ENCODE results near the gene ARID5B.
A peak's percentile ranks its signal among the peaks of the same experiment; 100 is the strongest.

Gene ARID5B

GRCh38 chr10:62077330-62078015 lies 176.0 kb downstream of the ARID5B start:
- peaks cover 5 to 10% of the 10 kb centered on the region in 2 donors for H3K36me3 ChIP-seq (ENCODE audit: control insufficient read depth in 2 of 2, insufficient read depth in 2 of 2, low read length in 2 of 2)
- H3K27me3 ChIP-seq (ENCODE audit: control insufficient read depth in 1 of 2, insufficient read depth in 2 of 2, low read length in 2 of 2): no peaks in the 10 kb centered on the region
- H3K9me3 ChIP-seq (ENCODE audit: control insufficient read depth in 2 of 2, low read length in 2 of 2): no peaks in the 10 kb centered on the region
- H3K27ac ChIP-seq (ENCODE audit: low read length): no peak overlapping the region
- peaks cover 22% of the 10 kb centered on the region for H3K4me1 ChIP-seq (ENCODE audit: control insufficient read depth, insufficient read depth, low read length)
- H3K4me3 ChIP-seq (ENCODE audit: low read length in 2 of 2): no peak overlapping the region
- H3K9ac ChIP-seq (ENCODE audit: low read length in 2 of 2): no peak overlapping the region

GRCh38 chr10:62079885-62080559 lies 178.5 kb downstream of the ARID5B start:
- H3K9ac ChIP-seq (ENCODE audit: low read length in 2 of 2): no peak overlapping the region
- no peak overlapping the region for H3K27ac ChIP-seq (ENCODE audit: low read length)
- no peak overlapping the region for H3K4me3 ChIP-seq (ENCODE audit: low read length in 2 of 2)
- peaks cover 0 to 8% of the 10 kb centered on the region in 2 donors for H3K36me3 ChIP-seq (ENCODE audit: control insufficient read depth in 2 of 2, insufficient read depth in 2 of 2, low read length in 2 of 2)
- H3K27me3 ChIP-seq (ENCODE audit: control insufficient read depth in 1 of 2, insufficient read depth in 2 of 2, low read length in 2 of 2): no peaks in the 10 kb centered on the region
- no peaks in the 10 kb centered on the region for H3K9me3 ChIP-seq (ENCODE audit: control insufficient read depth in 2 of 2, low read length in 2 of 2)
- peaks cover 34% of the 10 kb centered on the region for H3K4me1 ChIP-seq (ENCODE audit: control insufficient read depth, insufficient read depth, low read length)

GRCh38 chr10:62080905-62081304 lies 179.4 kb downstream of the ARID5B start:
- Histone ChIP-seq H3K9ac (ENCODE audit: low read length in 2 of 2) (no peak overlapping the region), H3K9me3 (ENCODE audit: control insufficient read depth in 2 of 2, low read length in 2 of 2) (no peaks in the 10 kb centered on the region), H3K4me1 (ENCODE audit: control insufficient read depth, insufficient read depth, low read length) (peaks cover 26% of the 10 kb centered on the region), H3K27ac (ENCODE audit: low read length) (no peak overlapping the region), H3K4me3 (ENCODE audit: low read length in 2 of 2) (no peak overlapping the region), H3K36me3 (ENCODE audit: control insufficient read depth in 2 of 2, insufficient read depth in 2 of 2, low read length in 2 of 2) (peaks cover 3 to 5% of the 10 kb centered on the region in 2 donors), H3K27me3 (ENCODE audit: control insufficient read depth in 1 of 2, insufficient read depth in 2 of 2, low read length in 2 of 2) (no peaks in the 10 kb centered on the region)

DNA sequence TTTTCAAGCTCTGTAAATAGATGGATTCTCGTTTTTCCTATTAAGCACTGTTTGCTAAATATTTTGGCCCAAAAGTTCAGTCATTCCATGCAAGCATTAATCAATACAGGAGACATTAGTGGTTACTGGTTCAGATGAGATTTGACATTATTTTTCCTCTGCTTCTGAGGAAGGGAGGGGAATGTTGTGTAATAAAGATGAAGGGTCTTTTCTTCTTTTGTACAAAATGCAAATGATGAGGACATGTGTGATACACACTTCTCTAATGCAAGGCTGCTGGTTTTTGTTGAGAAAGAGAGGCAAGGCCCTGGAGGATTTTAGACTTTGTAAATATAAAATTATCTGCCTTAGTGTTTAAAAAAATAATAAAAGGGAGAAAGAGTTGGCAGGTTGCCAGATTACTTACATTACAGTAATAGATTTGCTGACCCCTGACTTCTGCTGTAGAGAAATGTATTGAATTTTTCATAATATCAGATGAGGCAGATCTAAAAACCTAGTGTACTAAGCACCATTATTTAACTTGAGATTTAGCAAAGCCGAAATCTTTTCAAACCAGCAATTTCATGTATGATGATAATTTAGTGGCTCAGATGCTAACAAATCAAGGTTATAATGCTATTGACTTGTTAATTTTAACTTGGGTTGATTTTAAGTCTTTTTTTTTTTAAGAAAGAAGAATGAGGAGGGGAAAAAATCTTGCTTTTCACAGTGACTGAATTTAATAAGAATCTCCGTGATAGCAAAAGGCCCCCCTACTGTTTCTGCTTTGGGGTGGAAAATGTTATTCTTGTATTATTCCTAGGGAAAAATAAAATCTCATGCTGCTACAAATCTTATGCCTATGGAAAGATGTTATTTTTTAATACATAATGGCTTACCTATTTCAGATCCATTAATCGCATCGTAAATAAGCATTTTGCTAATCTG lies 180.1 kb downstream of the ARID5B start:
- H3K4me1 ChIP-seq (ENCODE audit: control insufficient read depth, insufficient read depth, low read length): peaks cover 23% of the 10 kb centered on the region
- H3K4me3 ChIP-seq (ENCODE audit: low read length in 2 of 2): no peak overlapping the region
- H3K27me3 ChIP-seq (ENCODE audit: control insufficient read depth in 1 of 2, insufficient read depth in 2 of 2, low read length in 2 of 2): no peaks in the 10 kb centered on the region
- H3K36me3 ChIP-seq (ENCODE audit: control insufficient read depth in 2 of 2, insufficient read depth in 2 of 2, low read length in 2 of 2): peaks cover 6 to 9% of the 10 kb centered on the region in 2 donors
- no peaks in the 10 kb centered on the region for H3K9me3 ChIP-seq (ENCODE audit: control insufficient read depth in 2 of 2, low read length in 2 of 2)
- H3K27ac ChIP-seq (ENCODE audit: low read length): no peak overlapping the region
- no peak overlapping the region for H3K9ac ChIP-seq (ENCODE audit: low read length in 2 of 2)

DNA sequence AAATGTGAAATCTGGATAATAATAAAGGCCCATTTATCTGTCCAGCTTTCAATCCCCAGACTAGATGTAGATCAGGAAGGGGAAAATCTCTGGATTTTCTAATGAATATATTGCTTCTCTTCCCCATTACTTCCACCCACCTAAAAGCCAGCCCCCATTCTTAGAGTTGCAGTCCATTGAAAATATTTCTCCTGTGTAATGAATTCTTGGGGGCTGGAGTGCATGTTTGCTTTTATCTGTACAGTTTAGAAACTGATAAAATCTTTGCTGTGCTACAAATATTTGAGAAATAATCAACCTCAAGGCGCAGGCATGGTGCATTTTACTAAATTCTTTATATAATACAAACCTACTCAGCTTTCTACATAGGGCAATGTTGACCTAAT lies 180.8 kb downstream of the ARID5B start:
- no peak overlapping the region for H3K4me3 ChIP-seq (ENCODE audit: low read length in 2 of 2)
- no peaks in the 10 kb centered on the region for H3K9me3 ChIP-seq (ENCODE audit: control insufficient read depth in 2 of 2, low read length in 2 of 2)
- no peaks in the 10 kb centered on the region for H3K27me3 ChIP-seq (ENCODE audit: control insufficient read depth in 1 of 2, insufficient read depth in 2 of 2, low read length in 2 of 2)
- peaks cover 6 to 10% of the 10 kb centered on the region in 2 donors for H3K36me3 ChIP-seq (ENCODE audit: control insufficient read depth in 2 of 2, insufficient read depth in 2 of 2, low read length in 2 of 2)
- H3K4me1 ChIP-seq (ENCODE audit: control insufficient read depth, insufficient read depth, low read length): peaks cover 19% of the 10 kb centered on the region
- peak overlapping the region in 1 of 2 donors; percentile 8 for H3K9ac ChIP-seq (ENCODE audit: low read length in 2 of 2)
- peak overlapping the region; percentile 73 for H3K27ac ChIP-seq (ENCODE audit: low read length)

DNA sequence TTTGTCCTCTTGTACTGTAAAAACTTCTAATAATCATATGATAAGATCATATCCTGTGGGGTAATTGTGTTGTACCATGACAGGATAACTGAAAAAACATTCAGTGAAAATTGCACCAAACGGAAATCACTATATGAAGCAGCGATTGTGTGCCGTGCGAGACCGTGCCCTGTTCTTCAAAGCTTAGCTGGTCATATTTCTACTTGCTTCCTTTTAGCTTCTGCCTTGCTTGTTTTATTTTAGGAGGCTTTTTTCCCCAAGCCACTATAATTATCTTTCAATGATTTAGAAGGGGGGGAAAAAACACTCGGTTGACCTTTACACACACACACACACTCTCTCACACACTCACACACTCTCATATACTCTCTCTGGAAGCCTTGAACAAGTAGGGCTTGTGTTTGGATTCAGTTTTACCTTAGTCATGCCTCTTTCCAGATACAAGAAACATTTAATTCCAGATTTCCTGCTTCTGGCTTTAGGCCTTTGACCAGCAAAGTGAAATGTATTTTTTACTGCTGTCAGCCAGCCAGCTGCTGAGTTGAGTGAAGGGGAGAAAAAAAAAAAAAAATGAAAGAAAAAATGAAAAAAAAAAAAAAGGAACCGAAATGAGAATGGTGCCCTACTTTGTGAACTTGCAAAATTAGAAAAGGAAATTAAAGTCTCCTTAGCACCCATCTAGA lies 181.4 kb downstream of the ARID5B start:
- Histone ChIP-seq H3K9me3 (ENCODE audit: control insufficient read depth in 2 of 2, low read length in 2 of 2) (no peaks in the 10 kb centered on the region), H3K4me3 (ENCODE audit: low read length in 2 of 2) (peak overlapping the region; percentile 37 to 52), H3K9ac (ENCODE audit: low read length in 2 of 2) (peak overlapping the region; percentile 8 to 30), H3K4me1 (ENCODE audit: control insufficient read depth, insufficient read depth, low read length) (peaks cover 19% of the 10 kb centered on the region), H3K27me3 (ENCODE audit: control insufficient read depth in 1 of 2, insufficient read depth in 2 of 2, low read length in 2 of 2) (no peaks in the 10 kb centered on the region), H3K27ac (ENCODE audit: low read length) (peak overlapping the region; percentile 73), H3K36me3 (ENCODE audit: control insufficient read depth in 2 of 2, insufficient read depth in 2 of 2, low read length in 2 of 2) (peaks cover 6 to 10% of the 10 kb centered on the region in 2 donors)

- Histone ChIP-seq H3K36me3 (ENCODE audit: control insufficient read depth in 2 of 2, insufficient read depth in 2 of 2, low read length in 2 of 2) (peaks cover 10 to 17% of the 10 kb centered on the region in 2 donors), H3K9me3 (ENCODE audit: control insufficient read depth in 2 of 2, low read length in 2 of 2) (no peaks in the 10 kb centered on the region), H3K27ac (ENCODE audit: low read length) (peak overlapping the region; percentile 73), H3K4me3 (ENCODE audit: low read length in 2 of 2) (peak overlapping the region; percentile 37 to 52), H3K27me3 (ENCODE audit: control insufficient read depth in 1 of 2, insufficient read depth in 2 of 2, low read length in 2 of 2) (no peaks in the 10 kb centered on the region), H3K4me1 (ENCODE audit: control insufficient read depth, insufficient read depth, low read length) (peaks cover 19% of the 10 kb centered on the region), H3K9ac (ENCODE audit: low read length in 2 of 2) (peak overlapping the region; percentile 8 to 30)
Measured at GRCh38 chr10:62083412-62084267, 182.1 kb downstream of the ARID5B start.

GRCh38 chr10:62084451-62084850 lies 183.0 kb downstream of the ARID5B start:
- Histone ChIP-seq H3K27ac (ENCODE audit: low read length) (peak overlapping the region; percentile 73), H3K36me3 (ENCODE audit: control insufficient read depth in 2 of 2, insufficient read depth in 2 of 2, low read length in 2 of 2) (peaks cover 10 to 19% of the 10 kb centered on the region in 2 donors), H3K4me1 (ENCODE audit: control insufficient read depth, insufficient read depth, low read length) (peaks cover 19% of the 10 kb centered on the region)

GRCh38 chr10:62085404-62085803 lies 183.9 kb downstream of the ARID5B start:
- Histone ChIP-seq H3K36me3 (ENCODE audit: control insufficient read depth in 2 of 2, insufficient read depth in 2 of 2, low read length in 2 of 2) (peaks cover 10 to 19% of the 10 kb centered on the region in 2 donors), H3K4me1 (ENCODE audit: control insufficient read depth, insufficient read depth, low read length) (peaks cover 19% of the 10 kb centered on the region), H3K27ac (ENCODE audit: low read length) (no peak overlapping the region), H3K9ac (ENCODE audit: low read length in 2 of 2) (no peak overlapping the region), H3K4me3 (ENCODE audit: low read length in 2 of 2) (no peak overlapping the region), H3K27me3 (ENCODE audit: control insufficient read depth in 1 of 2, insufficient read depth in 2 of 2, low read length in 2 of 2) (no peaks in the 10 kb centered on the region), H3K9me3 (ENCODE audit: control insufficient read depth in 2 of 2, low read length in 2 of 2) (no peaks in the 10 kb centered on the region)

More at GRCh38 chr10:62084451-62084850, 183.0 kb downstream of the ARID5B start:
- Histone ChIP-seq H3K9me3 (ENCODE audit: control insufficient read depth in 2 of 2, low read length in 2 of 2) (no peaks in the 10 kb centered on the region), H3K4me3 (ENCODE audit: low read length in 2 of 2) (no peak overlapping the region), H3K9ac (ENCODE audit: low read length in 2 of 2) (no peak overlapping the region), H3K27me3 (ENCODE audit: control insufficient read depth in 1 of 2, insufficient read depth in 2 of 2, low read length in 2 of 2) (no peaks in the 10 kb centered on the region)
